Ascending aorta (tissue), 2 donors: Measurements from ENCODE around the gene B4GALNT3. TPM values are rescaled to one million over a fixed set of nuclear protein-coding genes. Genes with fewer than 3 reads are reported as not detected.

Experiments
- DNase-seq, 2 donors: peaks; one replicate each; pipeline ENCODE4 v3.0.0-alpha.2; 2019; ENCODE audit warnings: low spot score in 2 of 2
- H3K27ac ChIP-seq, 2 donors: fragments of 200-600 bp; sonication (generic); one replicate each; pipeline ENCODE4 v1.5.1; 2016 to 2017; ENCODE audit warnings: mild to moderate bottlenecking in 1 of 2
- H3K27me3 ChIP-seq: fragments of 200-600 bp; sonication (generic); one replicate; pipeline ENCODE4 v1.5.1; 2017
- H3K36me3 ChIP-seq, 2 donors: fragments of 200-600 bp; sonication (generic); one replicate each; pipeline ENCODE4 v1.5.1; 2016
- H3K4me1 ChIP-seq, 2 donors: fragments of 200-600 bp; sonication (generic); one replicate each; pipeline ENCODE4 v1.5.1; 2016 to 2017; ENCODE audit warnings: mild to moderate bottlenecking in 1 of 2
- H3K4me3 ChIP-seq, 2 donors: fragments of 200-600 bp; sonication (generic); one replicate each; pipeline ENCODE4 v1.5.1; 2016 to 2017; ENCODE audit warnings: mild to moderate bottlenecking in 1 of 2
- H3K9me3 ChIP-seq, 2 donors: fragments of 200-600 bp; sonication (generic); one replicate each; pipeline ENCODE4 v1.5.1; 2016
- CTCF ChIP-seq, 3 experiments: fragments of 200-600 bp in 2 of 3; fragments of 450-650 bp in 1 of 3; sonication (generic) in 2 of 3; IDR thresholded peaks; one replicate each; pipeline ENCODE4 v1.5.1; 2016 to 2019; ENCODE audit warnings: antibody characterized with exemption in 3 of 3, mild to moderate bottlenecking in 1 of 3, moderate library complexity in 1 of 3
- intact Hi-C: fragments of 100-400 bp; cut with DNase I; formaldehyde crosslinking; loops from one replicate; pipeline ENCODE4 v1.15.1; 2023
- total RNA-seq: library from RNA; depleted of rRNA; stranded (reverse); fragments of >200 nt; gene quantifications from one replicate; pipeline ENCODE4 v1.1.0, GENCODE V29; 2016

The B4GALNT3 gene
- total RNA-seq, 1 donor from 2014 or later, result 10.4 TPM

GRCh38 chr12:583251-583869 lies 123.6 kb downstream of the B4GALNT3 start:
- intact Hi-C loops, result no loop called here
- no peak for TF ChIP-seq CTCF (IDR thresholded peaks at IDR 0.05)
- Histone ChIP-seq H3K27me3 (no peaks in the 10 kb centered on the region), H3K36me3 (no peaks in the 10 kb centered on the region), H3K9me3 (no peaks in the 10 kb centered on the region), H3K27ac (no peak overlapping the region), H3K4me3 (no peak overlapping the region), H3K4me1 (no peaks in the 10 kb centered on the region)
- peak in 1 of 2 donors; percentile 57 for DNase-seq

GRCh38 chr12:585062-586061 lies 125.6 kb downstream of the B4GALNT3 start:
- peak in 1 of 2 donors; percentile 33 for DNase-seq

GRCh38 chr12:586318-587071 lies 126.8 kb downstream of the B4GALNT3 start:
- no peak overlapping the region for H3K27ac ChIP-seq
- no peaks in the 10 kb centered on the region for H3K27me3 ChIP-seq
- H3K9me3 ChIP-seq, result no peaks in the 10 kb centered on the region
- intact Hi-C loops, result no loop called here
- no peak for TF ChIP-seq CTCF (IDR thresholded peaks at IDR 0.05)
- peaks cover 0 to 4% of the 10 kb centered on the region in 2 donors for H3K4me1 ChIP-seq
- H3K36me3 ChIP-seq, result no peaks in the 10 kb centered on the region
- peak in 1 of 2 donors; percentile 50 for DNase-seq
- no peak overlapping the region for H3K4me3 ChIP-seq

More at GRCh38 chr12:585062-586061, 125.6 kb downstream of the B4GALNT3 start:
- Histone ChIP-seq H3K36me3 (no peaks in the 10 kb centered on the region), H3K27ac (no peak overlapping the region), H3K4me3 (no peak overlapping the region), H3K9me3 (no peaks in the 10 kb centered on the region), H3K27me3 (no peaks in the 10 kb centered on the region), H3K4me1 (no peaks in the 10 kb centered on the region)
- intact Hi-C loops, result no loop called here
- TF ChIP-seq CTCF (IDR thresholded peaks at IDR 0.05), result no peak

- intact Hi-C loops, result no loop called here
- H3K4me1 ChIP-seq, result peaks cover 0 to 9% of the 10 kb centered on the region in 2 donors
- no peaks in the 10 kb centered on the region for H3K36me3 ChIP-seq
- H3K9me3 ChIP-seq, result no peaks in the 10 kb centered on the region
- TF ChIP-seq CTCF (IDR thresholded peaks at IDR 0.05), result no peak
- H3K4me3 ChIP-seq, result no peak overlapping the region
- H3K27ac ChIP-seq, result no peak overlapping the region
- no peaks in the 10 kb centered on the region for H3K27me3 ChIP-seq
- DNase-seq, result peak in 1 of 2 donors; percentile 43
Observed at GRCh38 chr12:587132-588023, 127.6 kb downstream of the B4GALNT3 start.

GRCh38 chr12:588024-588322 lies 128.2 kb downstream of the B4GALNT3 start:
- Histone ChIP-seq H3K9me3 (no peaks in the 10 kb centered on the region), H3K36me3 (no peaks in the 10 kb centered on the region), H3K27me3 (no peaks in the 10 kb centered on the region), H3K27ac (no peak overlapping the region), H3K4me1 (peaks cover 0 to 9% of the 10 kb centered on the region in 2 donors), H3K4me3 (no peak overlapping the region)
- TF ChIP-seq CTCF (IDR thresholded peaks at IDR 0.05), result no peak
- intact Hi-C loops, result no loop called here
- no peak for DNase-seq
